A673 (cell line): ENCODE measurements around the gene DDX51.

ENCODE experiments used
- EZH2 ChIP-seq: fragments of 200-600 bp; sonication (generic); IDR thresholded peaks from 2 replicates; pipeline ENCODE4 v1.6.1; 2017; ENCODE audit warnings: borderline replicate concordance, low read depth, mild to moderate bottlenecking, mixed read lengths, antibody characterized with exemption, low read length; ENCODE audit not compliant: poor library complexity, severe bottlenecking
- TF ChIP-seq, protein P1 (sequence below): fragments of 300-800, 200-600 bp; sonication (generic); conservative IDR thresholded peaks from 2 replicates; pipeline ENCODE4 v1.5.1; 2017; ENCODE audit warnings: low read depth, mild to moderate bottlenecking, antibody characterized with exemption, low read length, moderate library complexity, mixed read lengths

DNA sequence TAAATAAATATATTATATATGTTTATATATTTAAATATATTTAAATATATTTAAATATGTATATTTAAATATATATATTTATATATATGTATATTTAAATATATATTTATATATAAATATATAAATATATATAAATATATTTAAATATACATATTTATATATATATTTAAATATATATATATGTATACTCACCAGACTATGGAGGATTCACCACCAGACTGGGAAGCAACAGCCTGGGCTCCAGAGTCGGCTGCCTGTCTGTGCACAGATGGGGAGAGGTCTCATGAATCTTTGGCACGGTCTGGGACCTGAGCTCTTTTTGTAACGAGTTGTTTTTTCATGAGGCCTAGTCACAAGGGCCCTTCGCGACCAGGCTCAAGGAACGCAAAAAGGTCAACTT is 21.5 kb upstream of the DDX51 start:
- no peak for TF ChIP-seq EZH2
- TF ChIP-seq, protein P1, sequence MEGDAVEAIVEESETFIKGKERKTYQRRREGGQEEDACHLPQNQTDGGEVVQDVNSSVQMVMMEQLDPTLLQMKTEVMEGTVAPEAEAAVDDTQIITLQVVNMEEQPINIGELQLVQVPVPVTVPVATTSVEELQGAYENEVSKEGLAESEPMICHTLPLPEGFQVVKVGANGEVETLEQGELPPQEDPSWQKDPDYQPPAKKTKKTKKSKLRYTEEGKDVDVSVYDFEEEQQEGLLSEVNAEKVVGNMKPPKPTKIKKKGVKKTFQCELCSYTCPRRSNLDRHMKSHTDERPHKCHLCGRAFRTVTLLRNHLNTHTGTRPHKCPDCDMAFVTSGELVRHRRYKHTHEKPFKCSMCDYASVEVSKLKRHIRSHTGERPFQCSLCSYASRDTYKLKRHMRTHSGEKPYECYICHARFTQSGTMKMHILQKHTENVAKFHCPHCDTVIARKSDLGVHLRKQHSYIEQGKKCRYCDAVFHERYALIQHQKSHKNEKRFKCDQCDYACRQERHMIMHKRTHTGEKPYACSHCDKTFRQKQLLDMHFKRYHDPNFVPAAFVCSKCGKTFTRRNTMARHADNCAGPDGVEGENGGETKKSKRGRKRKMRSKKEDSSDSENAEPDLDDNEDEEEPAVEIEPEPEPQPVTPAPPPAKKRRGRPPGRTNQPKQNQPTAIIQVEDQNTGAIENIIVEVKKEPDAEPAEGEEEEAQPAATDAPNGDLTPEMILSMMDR: no peak
